ENCODE measurements around the gene FAM47B.

- TF ChIP-seq CTCF (IDR thresholded peaks at IDR 0.05; ENCODE audit: poor library complexity, severe bottlenecking) (no peak), POLR2AphosphoS5 (IDR thresholded peaks at IDR 0.05) (no peak), EZH2 (IDR thresholded peaks at IDR 0.05; ENCODE audit: borderline replicate concordance, insufficient read depth, low read length, poor library complexity, severe bottlenecking) (no peak), RAD21 (conservative IDR thresholded peaks at IDR 0.05) (no peak), EP300 (conservative IDR thresholded peaks at IDR 0.05; ENCODE audit: poor library complexity, severe bottlenecking) (no peak), SMC3 (conservative IDR thresholded peaks at IDR 0.05; ENCODE audit: poor library complexity) (no peak), TAF1 (IDR thresholded peaks at IDR 0.05; ENCODE audit: low read depth) (no peak)
- TF ChIP-seq, protein P1, sequence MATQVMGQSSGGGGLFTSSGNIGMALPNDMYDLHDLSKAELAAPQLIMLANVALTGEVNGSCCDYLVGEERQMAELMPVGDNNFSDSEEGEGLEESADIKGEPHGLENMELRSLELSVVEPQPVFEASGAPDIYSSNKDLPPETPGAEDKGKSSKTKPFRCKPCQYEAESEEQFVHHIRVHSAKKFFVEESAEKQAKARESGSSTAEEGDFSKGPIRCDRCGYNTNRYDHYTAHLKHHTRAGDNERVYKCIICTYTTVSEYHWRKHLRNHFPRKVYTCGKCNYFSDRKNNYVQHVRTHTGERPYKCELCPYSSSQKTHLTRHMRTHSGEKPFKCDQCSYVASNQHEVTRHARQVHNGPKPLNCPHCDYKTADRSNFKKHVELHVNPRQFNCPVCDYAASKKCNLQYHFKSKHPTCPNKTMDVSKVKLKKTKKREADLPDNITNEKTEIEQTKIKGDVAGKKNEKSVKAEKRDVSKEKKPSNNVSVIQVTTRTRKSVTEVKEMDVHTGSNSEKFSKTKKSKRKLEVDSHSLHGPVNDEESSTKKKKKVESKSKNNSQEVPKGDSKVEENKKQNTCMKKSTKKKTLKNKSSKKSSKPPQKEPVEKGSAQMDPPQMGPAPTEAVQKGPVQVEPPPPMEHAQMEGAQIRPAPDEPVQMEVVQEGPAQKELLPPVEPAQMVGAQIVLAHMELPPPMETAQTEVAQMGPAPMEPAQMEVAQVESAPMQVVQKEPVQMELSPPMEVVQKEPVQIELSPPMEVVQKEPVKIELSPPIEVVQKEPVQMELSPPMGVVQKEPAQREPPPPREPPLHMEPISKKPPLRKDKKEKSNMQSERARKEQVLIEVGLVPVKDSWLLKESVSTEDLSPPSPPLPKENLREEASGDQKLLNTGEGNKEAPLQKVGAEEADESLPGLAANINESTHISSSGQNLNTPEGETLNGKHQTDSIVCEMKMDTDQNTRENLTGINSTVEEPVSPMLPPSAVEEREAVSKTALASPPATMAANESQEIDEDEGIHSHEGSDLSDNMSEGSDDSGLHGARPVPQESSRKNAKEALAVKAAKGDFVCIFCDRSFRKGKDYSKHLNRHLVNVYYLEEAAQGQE (IDR thresholded peaks at IDR 0.05; ENCODE audit: borderline replicate concordance), result no peak
Measured at GRCh38 chrX:34943235-34943634, 639 bp downstream of the FAM47B start.
